Lung (tissue), 12 donors: Measurements from ENCODE around the gene TPRA1. TPM values are rescaled to one million over a fixed set of nuclear protein-coding genes. Genes with fewer than 3 reads are reported as not detected.

Source experiments
- ATAC-seq: fragments of 200-7000 bp; cut with Tn5 transposase; one replicate; pipeline ENCODE4 v1.9.1; 2020; ENCODE audit warnings: moderate number of reproducible peaks; ENCODE audit not compliant: insufficient read depth, low FRiP score
- DNase-seq, 3 donors: peaks; one replicate each; pipeline ENCODE4 v3.0.0-alpha.2; 2013 to 2017
- H3K27ac ChIP-seq, 2 donors: one replicate each; pipeline ENCODE4 v1.5.1; 2013; ENCODE audit warnings: mild to moderate bottlenecking in 2 of 2, moderate library complexity in 2 of 2, control low read depth in 1 of 2, inconsistent platforms in 1 of 2, low read depth in 1 of 2, low read length in 1 of 2
- H3K27me3 ChIP-seq, 3 donors: one replicate each; pipeline ENCODE4 v1.5.1; 2013; ENCODE audit warnings: low read length in 2 of 3; ENCODE audit not compliant: control insufficient read depth in 3 of 3, insufficient read depth in 3 of 3
- H3K36me3 ChIP-seq, 4 donors: one replicate each; pipeline ENCODE4 v1.5.1; 2013; ENCODE audit warnings: low read length in 4 of 4, mild to moderate bottlenecking in 1 of 4, moderate library complexity in 1 of 4; ENCODE audit not compliant: control insufficient read depth in 4 of 4, insufficient read depth in 4 of 4
- H3K4me1 ChIP-seq, 5 donors: one replicate each; pipeline ENCODE4 v1.5.1; 2013; ENCODE audit warnings: low read length in 5 of 5, mild to moderate bottlenecking in 2 of 5, moderate library complexity in 1 of 5; ENCODE audit not compliant: control insufficient read depth in 5 of 5, insufficient read depth in 5 of 5
- H3K4me3 ChIP-seq: one replicate; pipeline ENCODE4 v1.5.1; 2013; ENCODE audit warnings: mild to moderate bottlenecking, control low read depth, moderate library complexity
- H3K9ac ChIP-seq, 2 donors: one replicate each; pipeline ENCODE4 v1.5.1; 2013; ENCODE audit warnings: low read length in 2 of 2, control low read depth in 1 of 2; ENCODE audit not compliant: insufficient read depth in 1 of 2
- H3K9me3 ChIP-seq, 4 donors: one replicate each; pipeline ENCODE4 v1.5.1; 2013; ENCODE audit warnings: low read length in 3 of 4, mild to moderate bottlenecking in 1 of 4, moderate library complexity in 1 of 4; ENCODE audit not compliant: control insufficient read depth in 4 of 4, insufficient read depth in 3 of 4
- CTCF ChIP-seq: IDR thresholded peaks from 2 replicates; pipeline ENCODE4 v1.5.1; 2012; ENCODE audit warnings: mild to moderate bottlenecking; ENCODE audit errors: control extremely low read depth, extremely low read depth
- WGBS, 2 donors: extraction: QIAGEN DNeasy Blood & Tissue Kit; methylation state at CpG; one replicate each; pipeline ENCODE4 v1.1.7; 2013; 5-methylcytosine and 5-hydroxymethylcytosine counted together
- polyA plus RNA-seq, 2 donors: library from polyadenylated mRNA; stranded (reverse); fragments of 200-250 nt; gene quantifications; one replicate each; pipeline ENCODE4 v1.2.1, GENCODE V29; 2013
- total RNA-seq, 2 donors: library from RNA; depleted of rRNA in 1 of 2; stranded (reverse); fragments of >200 nt in 1 of 2; gene quantifications; one replicate each; pipeline ENCODE4 v1.2.1, GENCODE V29; 2014 to 2021
- donor health status: control.
- donor health status: control.
- donor health status: Bipolar disorder and iron deficiency.
- donor health status: healthy.
- donor health status: DM: yes; HTN: yes; CAD: no.

TPRA1 gene
- total and polyA plus RNA-seq, 4 donors, result 28.9 to 53.2 (median 38.0) TPM

GRCh38 chr3:127624063-127624462 lies 33.5 kb upstream of the TPRA1 start:
- no peak for ATAC-seq
- 87 to 88% methylated on average over 5 of the region's 5 CpGs for WGBS, 2 donors
- peaks cover 0 to 3% (median 0%) of the 10 kb centered on the region in 5 donors for H3K4me1 ChIP-seq

GRCh38 chr3:127622772-127623576 lies 32.4 kb upstream of the TPRA1 start:
- ATAC-seq (no peak), DNase-seq (no peak)

More at GRCh38 chr3:127624063-127624462, 33.5 kb upstream of the TPRA1 start:
- Histone ChIP-seq H3K27me3 (peaks cover 0 to 13% (median 3%) of the 10 kb centered on the region in 3 donors), H3K27ac (no peak overlapping the region), H3K4me3 (no peak overlapping the region), H3K9me3 (peaks cover 0 to 1% (median 0%) of the 10 kb centered on the region in 4 donors), H3K36me3 (peaks cover 0 to 16% (median 9%) of the 10 kb centered on the region in 4 donors), H3K9ac (no peak overlapping the region)
- DNase-seq, result no peak
- TF ChIP-seq CTCF, result no peak

GRCh38 chr3:127622031-127622430 lies 31.5 kb upstream of the TPRA1 start:
- peaks cover 0 to 3% (median 1%) of the 10 kb centered on the region in 3 donors for H3K27me3 ChIP-seq

More at GRCh38 chr3:127622772-127623576, 32.4 kb upstream of the TPRA1 start:
- Histone ChIP-seq H3K4me3 (no peak overlapping the region), H3K9me3 (no peaks in the 10 kb centered on the region), H3K36me3 (peaks cover 0 to 19% (median 17%) of the 10 kb centered on the region in 4 donors), H3K9ac (no peak overlapping the region), H3K4me1 (no peaks in the 10 kb centered on the region), H3K27me3 (peaks cover 0 to 7% (median 3%) of the 10 kb centered on the region in 3 donors), H3K27ac (no peak overlapping the region)
- 86 to 91% methylated on average over 8 of the region's 8 CpGs for WGBS, 2 donors
- TF ChIP-seq CTCF, result no peak

More at GRCh38 chr3:127622031-127622430, 31.5 kb upstream of the TPRA1 start:
- ATAC-seq (no peak), DNase-seq (no peak)
- no peak overlapping the region for H3K4me3 ChIP-seq
- TF ChIP-seq CTCF, result no peak
- H3K27ac ChIP-seq, result no peak overlapping the region
- H3K36me3 ChIP-seq, result peaks cover 0 to 25% (median 20%) of the 10 kb centered on the region in 4 donors
- H3K9ac ChIP-seq, result no peak overlapping the region
- no peaks in the 10 kb centered on the region for H3K9me3 ChIP-seq
- no peaks in the 10 kb centered on the region for H3K4me1 ChIP-seq
- 94 to 95% methylated on average over 11 of the region's 11 CpGs for WGBS, 2 donors
